Sigmoid colon (tissue), 4 donors: Measurements from ENCODE around the gene GRIP1.

ENCODE experiments used
- POLR2AphosphoS5 ChIP-seq, 4 donors: sonication (generic); formaldehyde crosslinking; IDR thresholded peaks; one replicate each; pipeline ENCODE4 v1.6.1; 2017; ENCODE audit warnings: antibody characterized with exemption in 4 of 4
- TF ChIP-seq, protein P1 (sequence below), 4 experiments: fragments of 450-650 bp in 3 of 4; fragments of 200-600 bp in 1 of 4; IDR thresholded peaks; one replicate each; pipeline ENCODE4 v1.5.1; 2016 to 2019; ENCODE audit warnings: antibody characterized with exemption in 4 of 4, mild to moderate bottlenecking in 3 of 4, moderate library complexity in 2 of 4

DNA sequence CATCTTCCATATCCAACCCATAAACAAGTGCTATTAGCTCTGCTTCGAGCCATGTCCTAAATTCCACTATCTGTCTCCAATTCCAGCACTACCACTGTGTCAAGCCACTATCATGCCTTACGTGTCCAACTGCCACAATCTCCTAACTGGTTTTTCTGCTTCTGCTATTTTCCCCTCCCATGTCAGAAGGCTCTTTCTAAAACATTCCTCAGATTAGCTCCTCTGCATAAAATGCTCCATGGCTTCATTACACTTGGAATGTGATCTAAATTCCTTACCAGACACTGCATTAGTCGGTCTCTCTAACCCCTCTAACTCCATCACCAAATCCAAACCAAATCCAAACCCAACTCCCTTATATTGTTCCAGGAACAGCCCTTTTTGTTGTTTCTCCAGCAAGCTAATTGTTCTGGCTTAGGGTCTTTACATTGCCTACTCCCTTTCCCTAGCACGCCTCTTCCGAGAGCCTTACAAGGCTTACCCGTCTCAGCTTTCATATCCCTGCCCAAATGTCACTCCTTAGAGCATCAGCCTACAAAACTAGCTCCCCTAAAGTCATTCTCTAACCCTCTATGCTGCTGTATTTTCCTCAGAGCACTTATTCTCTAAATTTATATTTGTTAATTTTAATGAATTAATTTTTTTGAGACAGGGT, 236.8 kb downstream of the GRIP1 start:
- TF ChIP-seq, protein P1, sequence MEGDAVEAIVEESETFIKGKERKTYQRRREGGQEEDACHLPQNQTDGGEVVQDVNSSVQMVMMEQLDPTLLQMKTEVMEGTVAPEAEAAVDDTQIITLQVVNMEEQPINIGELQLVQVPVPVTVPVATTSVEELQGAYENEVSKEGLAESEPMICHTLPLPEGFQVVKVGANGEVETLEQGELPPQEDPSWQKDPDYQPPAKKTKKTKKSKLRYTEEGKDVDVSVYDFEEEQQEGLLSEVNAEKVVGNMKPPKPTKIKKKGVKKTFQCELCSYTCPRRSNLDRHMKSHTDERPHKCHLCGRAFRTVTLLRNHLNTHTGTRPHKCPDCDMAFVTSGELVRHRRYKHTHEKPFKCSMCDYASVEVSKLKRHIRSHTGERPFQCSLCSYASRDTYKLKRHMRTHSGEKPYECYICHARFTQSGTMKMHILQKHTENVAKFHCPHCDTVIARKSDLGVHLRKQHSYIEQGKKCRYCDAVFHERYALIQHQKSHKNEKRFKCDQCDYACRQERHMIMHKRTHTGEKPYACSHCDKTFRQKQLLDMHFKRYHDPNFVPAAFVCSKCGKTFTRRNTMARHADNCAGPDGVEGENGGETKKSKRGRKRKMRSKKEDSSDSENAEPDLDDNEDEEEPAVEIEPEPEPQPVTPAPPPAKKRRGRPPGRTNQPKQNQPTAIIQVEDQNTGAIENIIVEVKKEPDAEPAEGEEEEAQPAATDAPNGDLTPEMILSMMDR (IDR thresholded peaks at IDR 0.05) = no peak
- TF ChIP-seq POLR2AphosphoS5 (IDR thresholded peaks at IDR 0.05) = no peak
